Amygdala (tissue), 56 donors: Measurements from ENCODE around the gene WRAP73.

ENCODE experiments used
- DNase-seq, 56 donors: peaks; one replicate each; lab custom pipeline; 2025; lab: John Stamatoyannopoulos, UW

Gene WRAP73

GRCh38 chr1:3601743-3602142, 48.2 kb downstream of the WRAP73 start:
- no peak for DNase-seq

GRCh38 chr1:3600354-3600753, 49.5 kb downstream of the WRAP73 start:
- no peak for DNase-seq

- no peak for DNase-seq
These were observed 50.1 kb downstream of the WRAP73 start for GRCh38 chr1:3599816-3600215.

DNA sequence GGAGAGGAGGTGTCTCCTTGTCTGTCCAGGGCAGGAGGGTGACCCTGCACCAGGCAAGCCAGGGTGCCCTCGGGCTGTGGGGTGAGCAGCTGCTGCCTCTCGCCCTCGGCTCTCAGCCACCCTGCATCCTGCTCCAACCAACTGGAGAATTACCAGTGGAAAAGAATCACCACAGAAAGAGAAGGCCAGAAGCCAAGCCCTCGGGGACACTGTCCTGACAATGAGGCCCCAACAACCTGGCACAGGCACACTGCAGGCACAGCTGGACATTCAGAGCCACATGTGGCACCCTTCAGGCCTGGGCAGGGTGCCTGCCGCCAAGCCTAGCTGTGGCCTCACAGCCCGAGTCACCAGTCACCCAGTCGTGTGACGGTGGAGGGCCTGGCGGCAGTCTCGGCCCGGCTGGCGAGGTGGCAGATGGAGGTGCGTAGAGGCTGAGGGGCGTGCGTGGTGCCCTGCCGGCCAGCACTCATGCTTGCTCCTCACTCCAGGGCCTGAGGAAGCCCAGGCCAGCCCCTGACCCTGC, 50.6 kb downstream of the WRAP73 start:
- peak in 2 of 56 donors; percentile 19 to 35 for DNase-seq

DNA sequence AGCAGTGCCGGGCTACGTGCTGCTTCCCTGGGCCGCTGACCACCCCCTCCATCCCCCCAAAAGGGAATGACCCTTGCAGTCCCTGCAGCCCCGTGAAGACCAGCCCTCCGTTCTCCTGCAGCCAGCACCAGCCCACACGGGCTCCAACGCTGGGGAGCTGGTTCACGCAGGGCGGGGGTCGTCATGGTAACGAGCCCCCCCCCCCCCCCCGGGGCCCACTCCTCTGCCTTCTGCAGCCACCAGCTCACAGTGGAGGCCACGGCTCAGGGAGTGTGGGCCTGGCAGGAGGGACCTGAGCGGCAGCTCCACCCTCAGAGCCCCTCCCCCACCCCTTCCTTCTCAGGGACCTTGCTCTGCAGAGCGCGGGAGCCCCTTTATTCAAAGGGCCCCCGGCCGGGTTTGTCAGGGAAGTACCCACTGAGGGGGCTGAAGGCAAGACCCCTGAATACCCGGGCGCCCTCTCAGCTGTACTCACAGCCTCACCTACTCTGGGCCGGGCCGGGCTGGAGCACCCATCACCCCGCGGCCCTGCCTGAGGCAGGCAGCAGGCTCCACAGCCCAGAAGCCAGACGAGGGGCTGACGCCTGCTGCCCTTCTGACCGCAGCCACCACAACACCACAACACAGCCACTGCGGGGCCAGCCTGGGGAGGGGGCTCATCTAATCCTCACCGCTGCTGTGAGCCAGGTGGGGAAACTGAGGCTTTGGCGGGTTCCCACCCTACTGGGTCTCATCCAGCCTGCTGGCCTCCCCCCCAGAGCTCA, 51.2 kb downstream of the WRAP73 start:
- no peak for DNase-seq

DNA sequence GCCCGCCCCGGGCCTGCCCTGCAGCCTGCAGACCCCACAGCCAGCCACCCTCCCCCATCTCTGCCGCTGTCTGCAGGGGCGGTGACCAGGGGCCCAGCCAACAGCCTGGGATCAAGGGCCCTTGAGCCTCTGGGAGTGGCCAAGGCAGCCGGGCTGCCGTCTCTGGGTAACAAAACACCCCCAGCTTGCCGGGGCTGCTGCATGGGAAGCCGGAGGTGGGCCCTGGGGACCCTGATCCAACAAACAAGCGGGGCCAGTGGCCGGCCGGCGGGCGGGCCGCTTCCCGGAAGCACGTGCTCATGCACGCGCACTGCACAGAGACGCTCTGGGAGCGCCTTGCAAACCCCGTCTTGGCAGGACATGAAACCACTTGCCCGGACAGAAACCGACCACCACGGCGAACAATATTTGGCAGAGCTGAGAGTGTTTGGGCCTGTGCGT, 51.8 kb downstream of the WRAP73 start:
- DNase-seq, result peak in 2 of 56 donors; percentile 20 to 23

DNA sequence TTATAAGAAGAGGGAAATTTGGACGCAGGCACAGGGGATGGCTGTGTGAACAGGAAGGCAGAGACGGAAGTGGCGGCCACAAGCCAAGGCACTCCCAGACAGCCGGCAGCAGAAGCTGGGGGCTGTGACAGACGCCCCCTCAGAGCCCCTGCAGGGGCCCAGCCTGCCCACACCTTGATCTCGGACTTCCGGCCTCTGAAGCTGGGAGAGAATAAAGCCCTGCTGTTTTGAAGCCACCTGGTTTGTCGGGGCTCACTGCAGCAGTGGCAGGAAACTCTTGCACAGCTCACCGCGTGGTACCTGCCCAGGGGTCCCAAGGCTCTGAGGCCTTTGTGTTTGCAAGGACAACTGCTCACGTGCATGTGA, 52.3 kb downstream of the WRAP73 start:
- DNase-seq, result no peak

DNA sequence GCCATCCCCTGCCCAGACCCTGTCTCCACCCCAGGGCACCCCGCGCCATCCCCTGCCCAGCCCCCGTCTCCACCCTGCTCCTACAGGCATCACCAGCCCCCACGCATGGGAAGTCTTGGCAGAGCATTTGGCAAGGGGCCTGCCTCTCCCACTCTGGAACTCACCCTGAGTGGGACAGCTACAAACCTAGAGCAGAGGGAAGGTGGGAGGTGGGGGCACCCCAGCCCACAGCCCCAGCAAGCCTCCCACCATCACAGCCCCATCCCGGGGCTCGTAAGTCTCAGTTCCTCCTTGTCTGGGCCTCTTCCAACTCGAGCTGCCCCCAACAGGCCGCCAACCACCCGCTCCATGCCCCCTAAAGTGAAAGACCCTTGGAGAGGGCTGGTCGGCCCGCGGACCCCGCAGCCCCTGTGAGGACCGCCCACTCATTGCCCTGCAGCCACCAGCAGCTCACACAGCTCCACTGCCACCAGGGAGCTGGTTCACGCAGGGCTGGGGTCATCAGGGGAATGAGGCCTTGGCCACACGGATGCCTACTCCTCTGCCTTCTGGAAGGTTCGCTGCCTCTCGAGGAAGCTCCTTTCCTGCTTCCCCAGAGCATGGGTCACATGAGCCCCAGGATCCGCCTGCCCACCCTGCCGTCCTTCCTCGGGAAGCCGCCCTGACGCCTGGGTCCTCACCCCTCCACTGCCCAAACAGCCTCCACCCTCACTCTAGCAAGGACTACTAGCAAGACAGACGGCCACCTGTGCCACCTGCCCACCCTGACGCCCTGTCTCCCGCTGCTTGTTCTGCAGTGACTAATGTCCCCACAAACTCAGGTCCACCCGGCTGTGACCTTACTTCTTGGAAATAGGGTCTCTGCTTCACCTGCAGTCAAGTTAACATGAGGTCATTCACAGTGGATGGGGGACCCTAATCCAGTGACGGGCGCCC, 53.0 kb downstream of the WRAP73 start:
- no peak for DNase-seq

- no peak for DNase-seq
These were observed 54.0 kb downstream of the WRAP73 start for GRCh38 chr1:3595949-3596348.

DNA sequence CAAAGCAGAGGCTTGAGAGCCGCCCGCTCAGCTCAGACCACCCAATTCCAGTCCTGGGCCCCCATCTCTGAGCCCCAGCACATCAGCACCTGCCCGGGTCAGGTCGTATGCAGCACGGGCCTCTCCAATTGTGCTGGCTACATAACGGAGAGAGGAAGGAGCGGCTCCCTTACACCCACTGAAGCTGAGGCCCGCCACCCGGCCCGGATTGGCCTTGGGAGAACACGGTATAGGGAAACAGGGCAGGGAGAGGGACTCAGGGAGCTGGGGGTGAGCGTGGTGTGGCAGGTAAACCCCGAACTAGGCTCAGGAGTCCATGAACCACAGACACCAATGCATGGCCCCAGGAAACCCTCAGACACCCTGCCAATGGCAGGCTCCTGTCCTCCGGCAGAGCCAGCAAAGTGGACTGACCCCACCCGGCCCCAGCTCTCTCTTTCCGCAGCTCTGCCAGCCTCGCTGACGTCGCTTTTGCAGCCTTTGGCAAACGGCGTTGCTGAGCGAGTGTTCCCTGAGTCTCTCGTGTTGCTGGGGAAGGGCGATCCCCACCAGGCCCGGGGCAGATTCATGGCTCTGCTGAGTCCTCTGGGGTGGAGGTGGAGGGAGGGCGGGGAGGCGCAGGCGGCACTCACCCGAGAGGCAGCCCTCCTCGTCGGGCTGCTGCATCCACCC, 55.1 kb downstream of the WRAP73 start:
- DNase-seq, result peak in 14 of 56 donors; percentile 13 to 65 (median 29)

- DNase-seq, result no peak
These were observed 56.2 kb downstream of the WRAP73 start for GRCh38 chr1:3593745-3594144.

DNA sequence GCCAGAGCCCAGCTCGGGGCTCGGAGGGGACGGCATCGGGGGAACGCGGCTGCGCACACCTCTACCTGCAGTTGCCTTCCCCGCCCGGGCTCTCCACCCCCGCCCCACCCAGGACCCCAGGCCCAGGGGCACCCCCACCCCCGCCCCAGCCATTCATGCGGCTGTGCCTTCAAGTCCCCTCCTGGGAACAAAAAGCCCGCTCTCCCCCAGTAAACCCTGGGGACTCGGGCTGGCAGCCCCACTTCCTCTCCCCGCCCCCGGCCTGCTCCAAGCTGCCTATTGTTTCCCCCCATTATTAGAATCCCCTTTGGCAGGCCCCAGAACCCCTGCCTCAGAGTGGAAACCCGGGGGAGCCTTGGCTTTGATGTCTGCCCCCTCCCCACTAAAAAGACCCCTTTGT, 56.6 kb downstream of the WRAP73 start:
- DNase-seq, result no peak

- no peak for DNase-seq
These were observed 58.7 kb downstream of the WRAP73 start for GRCh38 chr1:3590951-3591865.

DNA sequence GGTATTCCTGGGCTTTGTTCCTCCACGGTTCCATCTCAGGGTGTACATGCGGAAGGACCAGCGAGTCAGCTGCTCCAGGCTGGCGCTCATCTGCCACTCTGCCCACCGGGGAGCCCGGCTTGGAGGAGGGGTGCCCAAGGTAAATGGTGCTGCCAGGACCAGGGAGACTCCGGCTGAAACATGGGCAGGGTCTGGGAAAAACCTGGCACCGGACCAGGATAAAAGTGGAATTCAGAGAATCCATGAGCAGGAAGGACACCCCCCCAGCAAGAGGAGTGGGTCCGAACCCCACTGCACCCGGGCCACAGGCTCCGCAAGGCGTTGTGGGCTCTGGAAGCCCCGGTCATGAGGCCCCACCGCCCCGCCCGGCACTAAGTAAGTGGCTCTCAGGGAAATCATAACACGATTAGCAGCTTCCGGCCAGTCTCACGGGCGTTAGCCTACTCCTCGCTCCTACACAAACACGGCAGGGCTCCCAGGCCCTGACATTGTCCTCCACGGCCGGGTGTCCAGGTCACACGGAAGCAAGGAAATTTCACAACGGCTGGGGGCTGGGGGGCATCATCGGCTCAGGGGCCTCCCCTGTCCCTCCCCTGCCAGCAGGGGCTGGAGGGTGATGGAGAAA, 59.7 kb downstream of the WRAP73 start:
- DNase-seq, result no peak

- DNase-seq, result no peak
These were observed 61.5 kb downstream of the WRAP73 start for GRCh38 chr1:3588395-3588794.

DNA sequence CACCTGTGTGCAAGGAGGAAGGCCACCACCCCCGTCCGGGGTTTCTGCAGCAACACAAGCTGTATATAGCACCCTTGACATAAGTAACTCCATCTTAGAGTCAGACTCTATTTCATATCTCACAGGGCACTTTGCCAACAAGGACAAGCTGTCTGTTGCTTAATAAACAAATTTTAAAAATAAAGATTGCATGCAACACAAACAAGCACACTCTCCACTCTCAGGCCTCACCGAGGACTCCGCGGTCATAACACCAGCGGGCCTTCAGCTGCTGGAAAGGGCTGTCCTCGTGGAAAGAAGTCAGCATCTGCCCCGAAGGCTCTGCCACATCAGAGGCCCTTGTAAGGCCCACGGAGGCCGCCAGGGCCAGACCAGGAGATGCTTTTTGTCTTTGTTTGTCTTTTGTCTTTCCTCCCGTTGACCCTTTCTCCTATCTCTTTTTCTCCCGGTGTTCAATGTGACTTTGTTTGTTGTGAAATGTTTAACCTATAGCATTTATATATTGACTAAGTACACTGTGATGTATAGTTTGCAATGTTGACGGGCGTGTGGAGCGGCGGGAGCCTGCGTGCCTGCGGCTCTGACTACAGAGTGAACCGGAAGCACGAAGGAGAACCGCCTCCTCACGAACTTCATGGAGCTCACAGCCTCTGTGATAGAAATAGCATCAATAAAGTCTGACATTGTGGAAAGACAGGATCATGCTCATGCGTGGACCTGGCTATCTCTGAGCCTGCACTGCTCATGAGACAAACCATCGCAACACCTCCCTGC, 62.7 kb downstream of the WRAP73 start:
- DNase-seq, result peak in 1 of 56 donors; percentile 13

DNA sequence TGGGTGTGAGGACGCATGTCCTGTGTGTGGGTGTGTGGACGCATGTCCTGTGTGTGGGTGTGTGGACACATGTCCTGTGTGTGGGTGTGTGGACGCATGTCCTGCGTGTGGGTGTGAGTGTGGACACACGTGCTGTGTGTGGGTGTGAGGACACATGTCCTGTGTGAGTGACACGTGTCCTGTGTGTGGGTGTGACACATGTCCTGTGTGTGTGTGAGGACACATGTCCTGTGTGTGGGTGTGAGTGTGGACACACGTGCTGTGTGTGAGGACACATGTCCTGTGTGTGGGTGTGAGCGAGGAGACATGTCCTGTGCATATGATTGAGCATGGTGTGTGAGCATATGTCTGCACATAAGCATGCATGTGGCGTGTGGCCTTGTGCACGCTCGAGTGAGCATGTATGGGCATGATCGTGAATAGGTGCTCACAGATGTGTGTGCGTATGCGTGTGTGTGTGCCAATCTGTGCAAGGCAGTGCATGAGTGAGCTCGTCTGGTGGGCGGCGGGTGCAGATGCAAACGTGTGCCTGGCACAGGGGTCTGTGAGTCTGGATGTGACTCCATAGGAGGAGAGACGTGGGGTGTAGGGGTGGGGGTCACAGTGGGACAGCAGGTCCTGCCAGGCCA, 63.8 kb downstream of the WRAP73 start:
- peak in 2 of 56 donors; percentile 41 to 57 for DNase-seq

DNA sequence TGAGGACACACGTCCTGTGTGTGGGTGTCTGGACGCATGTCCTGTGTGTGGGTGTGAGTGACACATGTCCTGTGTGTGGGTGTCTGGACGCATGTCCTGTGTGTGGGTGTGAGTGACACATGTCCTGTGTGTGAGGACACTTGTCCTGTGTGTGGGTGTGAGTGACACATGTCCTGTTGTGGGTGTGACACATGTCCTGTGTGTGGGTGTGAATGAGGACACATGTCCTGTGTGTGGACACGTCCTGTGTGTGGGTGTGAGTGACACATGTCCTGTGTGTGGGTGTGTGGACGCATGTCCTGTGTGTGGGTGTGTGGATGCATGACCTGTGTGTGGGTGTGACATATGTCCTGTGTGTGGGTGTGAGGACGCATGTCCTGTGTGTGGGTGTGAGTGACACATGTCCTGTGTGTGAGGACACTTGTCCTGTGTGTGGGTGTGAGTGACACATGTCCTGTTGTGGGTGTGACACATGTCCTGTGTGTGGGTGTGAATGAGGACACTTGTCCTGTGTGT, 64.5 kb downstream of the WRAP73 start:
- peak in 1 of 56 donors; percentile 46 for DNase-seq
